RCC 7860 (cell line): Measurements from ENCODE around the gene HSPB7.
"Not testable (repeated sequence)": the region's sequence is repeated elsewhere in the genome, so short reads cannot be mapped to it uniquely, and the experiment has no call there.

ENCODE experiments used
- DNase-seq: peaks from one replicate; pipeline ENCODE4 v3.0.0-alpha.2; 2015; ENCODE audit warnings: low spot score
- FAIRE-seq: peaks from 2 replicates; lab custom pipeline; 2012; peaks lifted over from hg19 to GRCh38; lab: Jason Lieb, UNC

The HSPB7 gene

GRCh38 chr1:16017461-16018303 lies at the start of gene HSPB7:
HSPB7 (minus strand) TSS chr1:16018043; CDS start chr1:16017963, 80 bp downstream.
- FAIRE-seq (no peak), DNase-seq (no peak)

GRCh38 chr1:16067127-16067768 lies 49.4 kb upstream of the HSPB7 start:
- FAIRE-seq (no peak), DNase-seq (no peak)

- DNase-seq (no peak), FAIRE-seq (no peak)
Measured at GRCh38 chr1:16066245-16066644, 48.4 kb upstream of the HSPB7 start.

GRCh38 chr1:16065269-16065576 lies 47.4 kb upstream of the HSPB7 start:
- no peak for FAIRE-seq
- no peak for DNase-seq

- DNase-seq (no peak), FAIRE-seq (no peak)
Measured at GRCh38 chr1:16064536-16065268, 46.9 kb upstream of the HSPB7 start.

- no peak for FAIRE-seq
Measured at GRCh38 chr1:16063921-16064320, 46.1 kb upstream of the HSPB7 start.

GRCh38 chr1:16063226-16063829 lies 45.5 kb upstream of the HSPB7 start:
- no peak for DNase-seq
- FAIRE-seq = no peak

More at GRCh38 chr1:16063921-16064320, 46.1 kb upstream of the HSPB7 start:
- DNase-seq = no peak

GRCh38 chr1:16062687-16063075 lies 44.8 kb upstream of the HSPB7 start:
- not testable (repeated sequence) for FAIRE-seq, DNase-seq

- not testable (repeated sequence) for FAIRE-seq, DNase-seq
Measured at GRCh38 chr1:16061989-16062686, 44.3 kb upstream of the HSPB7 start.

- FAIRE-seq (no peak), DNase-seq (no peak)
Measured at GRCh38 chr1:16061266-16061665, 43.4 kb upstream of the HSPB7 start.

GRCh38 chr1:16058394-16059120 lies 40.7 kb upstream of the HSPB7 start:
- not testable (repeated sequence) for DNase-seq, FAIRE-seq

- not testable (repeated sequence) for FAIRE-seq, DNase-seq
Measured at GRCh38 chr1:16057314-16057915, 39.6 kb upstream of the HSPB7 start.

- not testable (repeated sequence) for FAIRE-seq, DNase-seq
Measured at GRCh38 chr1:16056521-16056912, 38.7 kb upstream of the HSPB7 start.

GRCh38 chr1:16055613-16056520 lies 38.0 kb upstream of the HSPB7 start:
- FAIRE-seq (no peak), DNase-seq (peak; percentile 47)

- DNase-seq (no peak), FAIRE-seq (no peak)
Measured at GRCh38 chr1:16054598-16055540, 37.0 kb upstream of the HSPB7 start.

GRCh38 chr1:16053781-16054502 lies 36.1 kb upstream of the HSPB7 start:
- FAIRE-seq (no peak), DNase-seq (no peak)

- FAIRE-seq, DNase-seq: not testable (repeated sequence)
Measured at GRCh38 chr1:16051949-16052348, 34.1 kb upstream of the HSPB7 start.
